DMS 273 (cell line): ENCODE data around the gene TNS1.

ENCODE experiments used
- DNase-seq: peaks from one replicate; lab custom pipeline; 2025; ENCODE audit not compliant: unreplicated experiment; lab: John Stamatoyannopoulos, UW

The TNS1 gene

GRCh38 chr2:217835931-217836891 is 166.6 kb downstream of the TNS1 start:
- no peak for DNase-seq

GRCh38 chr2:217834744-217835513 is 167.9 kb downstream of the TNS1 start:
- no peak for DNase-seq

GRCh38 chr2:217834057-217834620 is 168.7 kb downstream of the TNS1 start:
- DNase-seq, result no peak

DNA sequence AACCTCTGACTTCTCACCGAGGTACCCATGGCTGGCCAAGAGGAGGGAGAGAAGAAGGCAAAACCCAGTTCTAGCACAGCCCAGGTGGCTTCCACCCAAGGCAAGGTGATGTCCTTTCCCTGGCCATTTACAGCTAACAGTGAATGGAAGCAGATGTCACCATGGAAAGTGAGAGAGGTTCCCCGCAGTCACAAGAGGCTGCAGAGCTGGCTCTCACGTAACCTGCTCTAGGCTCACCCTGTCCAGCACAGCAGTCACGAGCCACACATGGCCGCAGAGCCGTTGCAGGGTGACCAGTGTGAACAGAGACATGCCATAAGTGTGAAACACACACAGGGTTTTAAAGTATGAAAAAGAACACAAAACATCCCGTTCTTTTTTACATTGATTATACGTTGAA is 169.4 kb downstream of the TNS1 start:
- DNase-seq, result no peak

DNA sequence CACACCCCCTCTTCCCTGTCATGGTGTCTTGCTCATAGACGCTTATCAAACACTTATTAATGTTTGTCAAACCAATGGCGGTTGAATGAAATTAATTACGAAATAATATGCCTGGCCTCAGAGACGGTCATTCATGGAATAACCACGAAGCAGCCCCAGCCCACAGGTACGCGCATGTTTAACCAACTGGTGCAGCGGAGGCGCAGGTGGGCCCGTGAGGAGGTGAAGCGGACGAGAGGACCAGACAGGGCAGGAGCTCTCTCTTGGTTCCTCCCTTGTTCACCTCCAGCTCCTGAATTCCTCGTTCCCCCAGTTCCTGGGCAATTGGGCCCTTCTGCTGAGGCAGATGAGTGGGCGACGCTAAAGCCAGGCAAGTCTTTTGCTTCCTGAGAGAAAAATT is 169.8 kb downstream of the TNS1 start:
- DNase-seq, result no peak

DNA sequence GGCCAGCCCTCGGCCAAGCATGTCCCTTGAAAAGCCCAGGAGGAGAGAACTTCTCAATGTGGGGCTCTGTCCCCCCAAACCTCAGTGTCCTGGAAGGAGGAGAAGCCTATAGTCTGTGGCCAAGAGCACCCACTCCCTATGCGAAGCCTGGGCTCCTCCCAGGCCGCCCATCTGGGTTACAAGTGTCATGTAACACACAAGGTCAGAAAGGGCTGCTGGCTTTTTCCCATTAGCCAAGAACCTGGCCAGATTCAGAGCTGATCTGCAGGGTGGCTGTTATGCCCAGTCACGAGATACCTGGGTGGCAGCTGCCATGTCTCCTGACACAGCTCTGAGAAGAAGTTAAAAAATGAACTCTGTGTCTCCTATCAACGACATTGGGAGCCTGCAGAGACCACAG is 170.7 kb downstream of the TNS1 start:
- DNase-seq, result no peak

DNA sequence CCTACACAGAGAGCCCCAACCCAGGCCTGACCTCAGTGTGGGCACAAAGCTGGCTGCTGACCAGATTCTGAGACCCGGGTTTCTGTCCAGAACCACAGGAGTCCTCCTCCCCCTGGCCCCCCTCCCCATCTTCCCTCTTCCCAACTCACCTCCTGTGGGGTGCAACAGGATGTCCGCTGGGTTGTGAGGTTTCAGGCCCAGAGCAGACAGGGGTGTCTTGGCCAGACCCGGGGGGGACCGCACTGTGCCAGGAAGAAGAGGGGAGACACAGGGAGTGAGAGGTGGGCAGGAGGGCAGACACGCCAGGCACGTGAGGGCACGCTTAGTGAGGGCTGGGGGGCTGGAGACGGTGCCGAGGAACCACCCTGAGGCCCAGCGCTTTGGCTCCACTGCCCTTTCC is 171.5 kb downstream of the TNS1 start:
- no peak for DNase-seq

- DNase-seq, result no peak
Measured at GRCh38 chr2:217830807-217831206, 172.0 kb downstream of the TNS1 start.

DNA sequence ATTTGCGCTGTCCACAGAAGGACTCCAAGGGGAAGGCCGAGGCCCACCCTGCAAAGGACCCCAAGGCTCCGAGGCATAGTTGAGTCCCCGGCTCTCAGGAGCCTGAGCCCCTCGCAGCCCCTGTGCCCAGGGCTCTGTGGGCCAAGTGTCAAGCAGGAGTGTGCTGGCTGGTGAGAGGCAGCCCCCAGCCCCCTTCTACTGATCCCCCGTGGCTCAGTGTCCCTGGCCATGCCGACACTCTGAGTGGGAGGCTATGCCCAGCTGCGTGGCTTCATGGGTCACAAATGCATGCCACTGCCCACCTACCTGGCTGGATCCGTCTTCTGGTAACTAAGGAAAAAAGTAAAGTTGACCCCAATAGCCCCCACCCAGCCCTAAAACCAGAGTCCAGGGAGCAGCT is 172.7 kb downstream of the TNS1 start:
- no peak for DNase-seq

DNA sequence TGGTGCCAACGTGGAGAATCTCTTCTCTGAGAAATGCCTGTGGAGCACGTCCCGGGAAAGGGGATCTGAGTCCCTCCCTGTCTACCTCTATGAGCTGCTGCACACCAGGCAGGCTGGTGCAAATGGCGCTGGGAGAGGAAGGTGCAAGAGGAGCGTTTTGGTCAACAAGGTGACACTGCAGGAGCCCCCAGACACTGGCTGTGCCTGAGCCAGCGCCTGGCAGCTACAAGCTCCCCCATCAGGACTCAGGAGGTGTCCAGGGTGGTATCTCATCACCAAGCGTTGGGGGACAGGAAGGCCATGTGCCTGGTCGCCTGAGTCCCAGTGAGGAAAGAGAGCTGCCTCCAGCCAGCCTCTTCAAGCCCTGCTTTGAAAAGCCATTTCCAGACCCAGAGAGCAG is 173.4 kb downstream of the TNS1 start:
- DNase-seq, result no peak

- DNase-seq, result no peak
Measured at GRCh38 chr2:217828336-217828735, 174.5 kb downstream of the TNS1 start.

GRCh38 chr2:217827430-217828201 is 175.2 kb downstream of the TNS1 start:
- DNase-seq, result no peak

DNA sequence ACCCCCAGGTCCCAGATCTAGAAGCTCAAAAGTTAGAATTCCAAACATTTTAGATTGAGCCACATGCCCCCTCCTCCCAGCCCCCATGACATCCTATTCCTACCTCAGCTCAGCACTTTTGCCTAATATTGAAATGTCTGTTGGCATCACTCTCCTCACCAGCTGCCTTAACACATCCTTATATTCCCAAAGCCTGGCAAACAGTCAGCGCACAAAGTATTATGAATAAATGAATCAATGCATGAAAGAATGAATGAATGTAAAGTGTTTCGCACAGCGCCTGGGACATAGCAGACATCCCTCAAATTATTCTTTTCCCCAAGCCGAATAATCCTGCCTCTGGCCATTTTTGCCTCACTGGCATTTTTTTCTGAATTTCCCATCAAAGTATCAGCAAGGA is 175.8 kb downstream of the TNS1 start:
- DNase-seq, result no peak

DNA sequence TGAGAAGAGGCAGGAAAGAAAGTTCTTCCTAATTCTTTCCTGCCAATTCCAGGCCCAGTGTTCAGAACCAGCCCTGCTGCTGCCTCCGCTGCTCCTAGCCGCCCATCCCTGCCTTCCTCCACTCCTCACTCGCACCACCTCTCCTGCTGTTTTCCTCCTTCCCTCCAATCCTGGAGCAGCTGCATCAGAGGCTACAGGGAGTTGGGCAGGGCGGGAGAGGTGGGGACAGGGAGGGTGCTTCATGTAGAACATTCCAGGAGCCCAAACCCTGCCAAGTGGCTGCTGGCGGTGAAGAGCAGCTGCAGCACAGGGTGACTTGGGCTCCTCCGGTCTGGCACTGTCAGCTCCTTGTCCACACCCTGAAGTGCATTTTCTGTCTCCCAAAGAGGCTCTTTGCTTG is 176.3 kb downstream of the TNS1 start:
- DNase-seq, result no peak

DNA sequence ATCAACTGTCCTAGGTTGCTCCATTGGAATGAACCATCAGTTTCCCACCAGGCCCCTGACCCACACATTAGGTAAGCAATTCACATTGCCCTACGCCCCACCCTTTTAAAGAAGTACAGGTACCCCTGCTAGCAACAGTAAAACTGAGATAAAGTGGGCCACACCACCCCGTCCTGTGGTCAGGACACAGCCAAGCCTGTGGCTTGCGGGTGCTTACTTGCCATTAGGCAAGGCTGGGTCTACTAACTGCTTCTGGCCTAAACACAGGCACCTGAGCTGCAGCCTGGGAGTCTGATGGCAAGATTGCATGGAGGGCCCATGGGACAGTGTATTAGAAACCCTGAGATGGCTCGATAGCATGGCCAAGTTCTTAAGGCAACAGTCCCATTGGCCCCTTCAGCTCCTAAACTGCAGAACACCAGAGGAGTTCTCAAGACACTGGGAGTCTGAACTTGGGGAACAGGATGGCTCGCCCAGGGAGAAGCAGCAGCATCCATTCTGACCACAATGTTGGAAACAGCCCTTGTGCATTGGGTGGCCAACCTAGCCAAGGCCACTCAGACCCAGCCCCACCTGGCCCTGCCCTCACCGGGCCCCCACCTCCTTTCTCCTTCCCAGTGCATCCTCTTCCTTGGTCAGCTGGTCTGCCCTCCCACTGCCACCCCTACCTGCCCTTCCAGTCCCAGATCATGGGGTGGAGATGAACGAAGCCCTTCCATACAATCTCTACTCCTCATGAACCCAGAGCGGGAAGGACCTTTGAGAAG is 177.1 kb downstream of the TNS1 start:
- no peak for DNase-seq

- no peak for DNase-seq
Measured at GRCh38 chr2:217824223-217824622, 178.6 kb downstream of the TNS1 start.

GRCh38 chr2:217823626-217824025 is 179.2 kb downstream of the TNS1 start:
- no peak for DNase-seq

DNA sequence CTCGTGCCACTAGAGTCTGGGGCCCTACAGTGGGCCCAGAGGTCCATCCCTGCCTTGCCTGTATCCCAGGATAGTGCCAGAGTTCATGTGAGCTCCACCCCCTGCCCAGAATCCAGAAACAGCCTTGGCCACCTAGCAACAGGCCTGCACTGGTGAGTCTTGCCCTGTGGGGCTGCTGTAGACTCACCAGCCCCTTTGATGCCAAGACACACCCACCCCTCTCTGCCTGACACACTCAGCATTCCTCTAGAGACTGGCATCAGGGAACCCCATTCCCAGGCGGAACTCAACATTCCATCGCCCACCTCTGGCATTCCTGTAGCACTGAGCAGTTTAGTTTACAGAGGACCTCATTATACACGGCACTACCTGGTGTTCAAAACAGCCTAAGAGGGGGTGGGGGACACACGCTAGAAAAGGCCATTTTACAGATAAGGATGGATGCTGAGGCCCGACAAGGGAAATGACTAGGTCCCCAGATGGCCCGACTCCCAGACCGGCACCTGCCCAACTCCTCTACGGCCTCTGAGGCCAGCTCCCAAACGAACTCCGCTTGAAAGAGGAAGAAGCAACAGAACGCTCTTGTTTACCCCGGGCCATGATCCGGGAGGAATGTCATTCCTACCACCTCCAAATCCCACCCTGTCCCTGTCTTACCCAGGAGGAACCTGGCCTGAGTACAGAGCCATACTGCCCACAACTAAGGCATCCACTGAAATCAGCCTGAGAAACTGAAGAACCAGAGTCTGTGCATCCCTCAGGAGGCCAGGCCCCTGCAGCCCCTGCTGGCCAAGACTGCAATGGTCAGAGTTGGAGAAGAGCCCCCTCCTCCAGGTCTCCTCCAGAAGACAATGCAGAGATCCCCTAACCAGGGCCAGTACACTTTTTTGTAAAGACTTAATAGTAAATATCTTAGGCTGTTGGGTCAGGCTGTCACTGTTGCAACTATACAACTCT is 180.2 kb downstream of the TNS1 start:
- DNase-seq, result no peak

DNA sequence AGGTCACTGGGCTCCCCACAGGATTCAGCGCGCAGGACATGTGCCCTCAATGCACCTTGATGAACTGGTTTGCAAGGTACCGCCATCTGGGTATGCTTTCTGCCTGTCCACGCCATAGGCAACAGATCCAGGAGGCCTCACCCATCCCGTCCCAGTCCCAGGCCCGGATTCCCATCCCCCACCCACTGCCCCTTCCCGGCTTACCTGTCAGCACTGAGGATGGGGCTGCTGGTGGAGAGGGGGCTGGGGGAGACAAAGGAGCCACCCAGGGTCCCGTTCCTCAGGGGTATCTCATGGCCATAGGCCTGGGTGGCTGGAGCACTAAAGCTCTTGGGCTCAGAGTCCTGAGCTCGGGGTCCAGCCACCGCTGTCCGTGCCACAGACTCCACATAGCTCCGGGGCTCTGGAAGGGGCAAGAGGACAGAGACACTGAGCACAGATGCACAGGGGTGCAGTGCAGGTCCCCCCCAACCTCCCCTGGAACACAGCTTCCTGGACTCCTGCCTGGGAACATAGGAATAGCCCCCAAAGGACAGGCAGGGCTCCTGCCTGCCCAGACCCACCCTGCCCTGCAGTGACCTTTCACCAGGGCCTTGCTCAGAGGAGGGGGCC is 181.2 kb downstream of the TNS1 start:
- DNase-seq, result no peak
